Stimulated activated CD4-positive, alpha-beta T cell treated with anti-CD3 and anti-CD28 coated beads, TNF-alpha, amount 100 ng/mL, for 1 hour (primary cell): ENCODE results near the gene MATK.
"Not testable (repeated sequence)": the region's sequence is repeated elsewhere in the genome, so short reads cannot be mapped to it uniquely, and the experiment has no call there.

Source experiments
- DNase-seq, 3 donors: peaks; one replicate each; pipeline ENCODE4 v3.0.0-alpha.2; 2020; ENCODE audit warnings: low read depth in 3 of 3, low spot score in 1 of 3

The MATK gene

DNA sequence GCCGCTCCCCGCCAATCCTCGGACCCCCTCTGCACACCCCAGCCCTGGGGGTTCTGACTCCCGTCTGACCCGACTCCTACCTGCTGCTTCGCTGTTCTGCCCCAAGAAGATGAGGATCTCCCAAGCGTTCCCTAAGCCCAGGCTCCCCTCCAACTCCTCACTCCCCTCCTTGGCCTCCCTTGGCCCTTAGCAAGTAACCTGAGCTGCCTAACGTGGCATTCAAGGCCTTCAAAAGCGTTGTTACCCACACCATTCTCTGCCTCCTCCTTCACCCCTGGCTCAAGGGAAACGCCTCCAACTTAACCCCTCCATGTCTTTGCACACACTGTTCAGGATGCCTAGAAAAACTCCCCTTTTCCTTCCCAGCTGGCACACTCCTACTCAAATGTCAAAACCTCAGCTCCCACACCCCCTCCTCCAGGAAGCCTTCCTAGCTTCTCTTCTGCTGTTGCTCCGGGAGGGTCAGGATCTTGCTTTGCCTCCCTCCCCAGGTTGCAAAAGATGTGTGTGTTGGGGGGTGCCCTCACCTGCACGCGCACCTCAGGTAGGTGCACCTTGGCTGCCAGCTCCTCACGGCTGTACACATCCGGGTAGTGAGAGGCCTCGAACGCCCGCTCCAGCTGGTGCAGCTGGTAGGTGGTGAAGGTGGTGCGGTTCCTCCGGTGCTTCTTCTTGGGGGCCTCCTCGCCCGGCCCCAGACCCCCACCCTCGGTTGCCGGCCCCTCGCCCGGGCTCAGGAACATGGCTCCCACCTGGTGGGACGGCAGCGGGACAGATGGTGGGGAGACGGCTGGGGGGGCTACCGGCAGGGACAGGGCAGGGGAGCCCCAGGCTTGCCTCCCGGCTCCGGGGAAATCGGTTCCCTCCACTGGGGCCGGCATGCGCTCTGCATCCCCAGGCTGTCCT lies 14.9 kb downstream of the MATK start:
- no peak for DNase-seq

DNA sequence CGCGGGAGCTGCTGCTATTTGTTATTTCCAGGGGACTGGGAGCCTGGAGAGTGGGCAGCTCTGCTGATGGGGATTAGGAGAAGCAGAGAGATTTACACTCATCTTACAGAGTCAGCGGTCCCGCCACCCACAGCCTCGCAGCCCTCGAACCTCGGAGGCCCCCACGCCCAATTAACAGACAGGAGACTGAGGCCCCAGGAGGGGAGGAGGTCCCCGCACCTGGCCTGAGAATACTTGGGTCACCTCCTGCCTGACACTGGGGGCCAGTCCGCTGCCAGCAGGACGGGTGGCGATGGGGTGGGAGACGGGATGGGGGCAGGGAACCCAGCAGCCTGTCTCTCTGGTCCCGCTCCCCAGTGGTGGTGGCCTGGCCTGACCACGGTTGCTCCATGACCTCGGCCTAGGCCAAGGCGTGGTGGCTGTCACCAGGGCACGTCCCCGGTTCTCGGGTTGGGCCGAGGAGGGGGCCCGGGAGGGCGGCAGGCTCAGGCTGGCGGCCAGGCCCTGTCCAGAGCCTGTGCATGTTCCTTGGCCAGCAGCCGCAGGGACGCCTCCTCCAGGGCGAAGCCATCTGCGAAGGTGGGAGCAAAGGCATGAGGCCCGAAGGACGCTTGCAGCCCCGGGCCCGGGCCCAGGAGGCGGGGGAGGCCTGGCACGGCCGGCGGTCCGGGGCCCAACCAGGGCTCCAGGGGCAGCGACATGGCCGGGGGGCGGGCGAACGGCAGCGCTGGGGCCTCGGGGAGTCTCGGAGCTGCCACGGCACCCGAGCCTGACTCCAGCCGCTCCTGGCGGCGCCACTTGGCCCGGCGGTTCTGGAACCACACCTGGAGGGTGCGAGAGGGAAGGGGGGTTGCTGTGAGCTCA lies 15.8 kb downstream of the MATK start:
- DNase-seq: no peak

DNA sequence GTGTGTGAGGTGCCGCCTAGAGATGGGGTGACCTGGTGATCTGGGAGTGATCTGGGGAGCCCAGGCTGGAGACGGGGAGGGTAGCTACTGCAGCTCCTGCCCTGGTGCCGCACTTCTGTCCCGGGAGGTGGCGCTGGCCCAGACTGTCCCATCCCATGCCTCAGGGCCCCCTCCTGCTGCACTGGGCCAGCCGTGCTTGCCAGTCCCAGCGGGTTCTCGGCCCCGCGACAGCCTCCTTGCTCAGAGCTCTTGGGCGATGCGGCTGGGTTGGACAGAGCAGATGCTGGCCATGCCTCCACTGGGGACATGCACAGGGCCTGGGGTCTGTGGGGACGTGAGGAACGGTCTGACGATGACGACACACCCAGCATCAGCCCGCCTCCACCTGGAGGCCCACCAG lies 16.7 kb downstream of the MATK start:
- no peak for DNase-seq

DNA sequence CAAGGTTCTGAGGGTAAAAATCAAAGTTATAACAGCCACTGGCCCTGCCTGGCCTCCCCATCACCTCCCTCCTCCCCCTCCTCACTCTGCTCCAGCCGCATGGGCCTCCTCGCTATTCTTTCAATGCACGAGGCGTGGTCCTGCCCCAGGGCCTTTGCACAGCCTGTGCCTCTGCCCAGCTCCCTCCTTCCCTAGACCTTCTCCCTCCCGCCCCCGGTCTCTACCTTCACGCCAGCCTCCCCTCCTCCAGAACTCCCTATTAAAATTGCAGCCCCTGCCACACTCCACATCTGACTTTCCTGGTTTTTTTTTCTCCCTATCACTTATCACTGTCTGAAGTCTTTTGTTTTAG lies 17.5 kb downstream of the MATK start:
- DNase-seq: no peak

DNA sequence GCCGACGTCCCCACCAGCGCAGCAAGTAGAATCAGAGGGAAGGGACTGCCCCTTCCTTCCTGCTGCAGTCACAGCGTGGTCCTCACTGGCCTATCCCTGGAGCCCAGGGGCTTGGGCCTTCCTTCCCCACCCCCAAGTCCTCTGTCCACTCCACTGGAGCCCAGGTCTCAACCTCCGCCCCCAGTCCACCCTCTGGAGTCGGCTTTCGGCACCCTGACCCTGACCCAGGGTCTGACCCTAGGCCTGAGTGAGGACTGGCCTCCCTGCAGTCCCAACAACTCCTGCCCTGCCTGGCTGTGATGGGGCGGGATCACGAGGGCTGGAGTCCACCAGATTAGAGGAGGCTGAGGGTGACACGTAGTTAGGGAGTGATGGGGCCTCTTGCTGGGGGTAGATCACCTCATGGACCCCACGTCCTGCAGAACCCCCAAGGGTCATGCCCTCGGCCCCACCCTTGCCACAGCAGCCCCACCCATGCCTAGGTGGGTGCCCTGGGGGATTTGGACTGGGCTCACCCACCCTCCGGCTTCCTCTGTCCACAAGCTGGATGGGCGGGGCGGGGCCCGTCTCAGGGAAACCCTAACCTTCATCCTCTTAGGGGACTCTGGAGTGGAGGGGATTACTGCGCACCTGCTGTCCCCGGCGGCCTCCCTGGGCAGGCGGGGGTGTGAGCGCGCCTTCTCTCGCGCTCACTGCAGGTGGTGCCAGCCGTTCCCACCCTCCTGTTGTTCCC lies 18.0 kb downstream of the MATK start:
- no peak for DNase-seq

DNA sequence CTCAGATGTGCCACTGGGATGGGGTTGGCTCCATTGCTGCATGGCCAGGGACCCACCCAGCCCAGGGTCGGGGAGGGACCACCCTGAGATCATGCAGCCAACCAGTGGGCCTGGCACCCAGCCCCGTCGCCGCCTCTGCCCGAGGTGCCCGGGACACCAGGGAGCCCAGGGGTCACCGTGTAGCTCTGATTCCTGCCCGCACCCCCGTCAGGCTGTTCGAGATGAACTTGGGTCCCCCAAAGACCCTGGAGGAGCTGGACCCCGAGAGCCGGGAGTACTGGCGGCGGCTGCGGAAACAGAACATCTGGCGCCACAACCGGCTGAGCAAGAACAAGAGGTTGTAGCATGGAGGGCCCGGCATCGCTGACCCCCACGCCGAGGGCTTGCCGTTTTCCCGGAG lies 19.1 kb downstream of the MATK start:
- DNase-seq: no peak

DNA sequence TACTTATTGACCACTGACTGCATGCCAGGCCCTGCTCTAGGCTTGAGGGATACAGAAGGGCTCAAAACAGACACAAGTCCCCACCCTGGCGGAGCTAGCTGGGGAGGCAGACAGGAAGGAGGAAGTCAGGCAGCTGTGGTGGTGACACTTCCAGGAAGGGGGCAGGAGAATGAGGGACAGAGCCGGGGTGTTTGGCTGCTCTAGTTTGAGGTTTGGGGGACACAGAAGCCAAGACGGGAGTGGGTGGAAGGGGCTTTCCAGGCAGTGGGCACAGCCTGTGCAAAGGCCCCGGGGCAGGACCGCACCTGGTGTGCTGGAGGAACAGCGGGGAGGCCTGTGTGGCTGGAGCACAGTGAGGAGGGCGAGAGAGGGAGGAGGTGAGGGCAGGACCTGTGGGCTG lies 19.7 kb downstream of the MATK start:
- no peak for DNase-seq

DNA sequence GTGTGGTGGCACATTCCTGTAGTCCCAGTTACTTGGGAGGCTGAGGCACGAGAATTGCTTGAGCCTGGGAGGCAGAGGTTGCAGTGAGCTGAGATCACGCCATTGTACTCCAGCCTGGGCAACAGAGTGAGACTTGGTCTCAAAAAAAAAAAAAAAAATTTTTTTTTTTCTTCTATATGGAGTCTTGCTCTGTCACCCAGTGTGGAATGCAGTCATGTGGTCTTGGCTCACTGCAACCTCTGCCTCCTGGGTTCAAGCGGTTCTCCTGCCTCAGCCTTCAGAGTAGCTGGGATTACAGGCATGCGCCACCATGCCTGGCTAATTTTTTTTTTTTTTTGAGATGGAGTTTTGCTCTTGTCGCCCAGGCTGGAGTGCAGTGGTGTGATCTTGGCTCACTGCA lies 20.4 kb downstream of the MATK start:
- not testable (repeated sequence) for DNase-seq

DNA sequence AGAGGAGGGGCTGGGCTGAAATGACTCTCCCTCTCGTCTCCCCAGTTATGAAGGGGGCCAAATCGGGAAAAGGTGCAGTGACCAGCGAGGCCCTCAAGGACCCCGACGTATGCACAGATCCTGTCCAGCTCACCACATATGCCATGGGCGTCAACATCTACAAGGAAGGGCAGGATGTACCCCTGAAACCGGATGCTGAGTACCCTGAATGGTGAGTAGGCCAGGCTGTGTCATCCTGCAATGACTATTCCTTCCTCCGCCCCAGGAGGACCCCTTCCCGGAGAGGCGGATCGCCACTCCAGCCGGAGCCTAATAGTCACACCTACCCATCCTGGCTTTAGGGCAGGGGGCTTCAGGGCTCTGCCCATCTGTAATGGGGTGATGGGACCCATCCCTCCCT lies 21.1 kb downstream of the MATK start:
- no peak for DNase-seq

DNA sequence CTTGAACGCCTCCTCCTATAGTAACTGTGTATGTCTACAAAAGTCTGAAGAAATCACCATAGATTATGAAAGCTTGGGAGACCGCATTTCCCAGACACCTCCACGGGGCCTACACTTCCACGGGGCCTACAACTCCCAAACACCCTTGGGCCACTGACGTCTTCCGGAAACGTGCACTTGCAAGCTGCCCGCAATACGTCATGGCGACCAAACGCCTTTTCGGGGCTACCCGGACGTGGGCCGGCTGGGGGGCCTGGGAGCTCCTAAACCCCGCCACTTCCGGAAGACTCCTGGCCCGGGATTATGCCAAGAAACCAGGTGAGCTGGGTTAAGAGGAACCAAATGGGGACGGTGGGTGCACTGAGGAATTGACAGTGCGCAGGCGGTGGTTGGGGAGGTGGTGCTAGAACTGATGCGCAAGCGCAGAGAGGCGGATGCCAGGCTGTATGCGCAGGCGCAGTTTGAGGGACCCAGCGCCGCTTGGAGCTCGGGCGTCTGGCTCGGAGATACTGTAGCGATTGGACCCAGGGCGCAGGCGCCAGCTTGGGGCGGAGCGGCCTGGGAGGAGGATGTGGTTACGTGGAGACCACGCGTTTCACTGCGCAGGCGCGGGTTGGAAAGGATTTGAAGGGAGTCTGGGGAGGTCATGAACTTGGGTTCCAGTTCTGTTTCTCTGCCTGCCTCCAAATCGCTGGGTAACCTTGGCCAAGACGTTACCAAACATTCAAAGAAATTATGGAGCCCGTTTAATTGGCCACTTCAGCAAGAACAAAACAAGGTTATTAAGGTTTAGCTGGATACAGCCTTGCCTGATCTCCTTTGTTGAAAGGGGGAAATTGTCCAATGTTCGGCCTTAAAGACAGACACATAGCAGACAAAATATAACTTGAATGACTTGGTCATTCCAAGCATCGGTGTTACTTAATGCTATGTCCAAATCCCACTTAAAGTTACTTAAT lies 23.4 kb downstream of the MATK start, which contains the start of gene MRPL54:
Gene MRPL54, plus strand, starts transcription at position 182 of the 959 bp plus-strand sequence. Its CDS starts 19 bp downstream, at position 201.
- peak; percentile 98 to 99 (median 98) for DNase-seq

DNA sequence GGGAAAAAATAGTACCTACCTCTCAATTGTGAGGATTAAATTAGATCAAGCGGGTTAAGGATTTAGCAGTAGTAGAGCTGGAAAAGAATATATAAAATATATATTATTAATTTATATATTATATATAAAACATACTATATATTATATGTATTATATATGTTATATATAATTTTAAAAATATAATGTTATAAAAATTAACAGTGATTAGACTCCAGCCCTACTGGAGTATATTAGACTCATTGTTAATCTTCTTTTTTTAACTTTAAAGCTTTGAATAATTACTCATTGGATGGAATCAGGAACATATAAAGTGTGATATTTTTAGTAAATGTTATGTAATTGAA lies 24.1 kb downstream of the MATK start:
- DNase-seq: no peak

DNA sequence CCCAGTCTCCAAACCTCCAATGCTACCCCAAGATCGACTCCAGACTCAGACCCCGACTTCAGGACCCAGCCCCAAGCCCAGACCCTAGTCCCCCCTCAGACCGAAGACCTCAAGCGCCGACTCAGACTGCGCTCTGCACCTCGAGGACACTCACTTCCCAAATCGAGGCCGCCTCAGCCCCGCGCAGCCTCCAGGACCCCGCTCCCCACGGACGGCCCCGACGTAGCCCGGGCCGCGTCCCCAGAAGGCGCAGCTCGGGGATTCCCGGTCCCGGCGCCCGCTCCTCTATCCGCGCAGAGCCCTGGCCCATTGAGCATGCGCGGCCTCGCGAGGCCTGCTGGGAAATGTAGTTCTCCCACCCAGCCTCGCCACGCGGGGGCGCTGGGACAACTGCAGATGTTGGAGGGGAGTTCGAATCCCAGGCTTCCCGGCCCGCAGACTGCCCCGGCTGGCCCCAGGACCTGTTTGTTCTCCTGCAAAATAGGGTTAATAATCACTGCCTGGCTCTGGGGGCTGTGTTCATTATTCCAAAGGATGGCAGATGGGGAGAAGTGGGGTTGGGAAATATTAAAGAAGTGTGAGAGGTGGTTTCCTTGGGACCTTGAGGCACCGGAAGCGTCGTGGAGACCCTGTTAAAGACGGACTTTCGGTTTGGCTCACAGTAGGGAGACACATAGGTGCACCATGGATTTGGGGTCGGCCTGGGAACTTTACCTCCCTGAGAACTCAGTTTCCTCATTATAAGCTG lies 24.6 kb downstream of the MATK start, which contains the start of gene APBA3:
Gene APBA3, minus strand, starts transcription at position 311 of the 748 bp plus-strand sequence. CDS start 1,428 bp downstream, outside the sequence.
- peak; percentile 92 to 97 (median 94) for DNase-seq

DNA sequence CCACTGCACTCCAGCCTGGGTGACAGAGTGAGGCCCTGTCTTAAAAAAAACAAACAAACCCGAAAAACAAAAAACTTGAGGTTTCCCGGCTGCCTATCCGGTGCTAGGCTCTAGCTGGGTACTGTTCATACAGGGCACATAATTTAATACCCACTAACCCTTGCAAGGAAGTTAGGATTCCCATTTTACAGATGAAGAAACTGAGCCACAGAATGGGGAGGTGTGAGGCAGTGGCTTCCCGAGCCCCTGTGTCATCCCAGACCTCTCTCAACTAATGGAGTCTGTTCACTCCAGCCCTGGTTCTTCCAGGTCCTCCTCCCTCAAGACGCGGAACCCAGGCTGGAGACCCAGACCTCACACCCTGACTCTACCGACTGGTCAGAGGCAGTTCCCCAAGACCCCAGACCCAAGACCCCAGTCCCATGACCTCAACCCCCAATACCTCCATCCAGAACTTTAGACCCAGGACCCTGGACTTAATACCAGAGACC lies 25.3 kb downstream of the MATK start:
- no peak for DNase-seq

DNA sequence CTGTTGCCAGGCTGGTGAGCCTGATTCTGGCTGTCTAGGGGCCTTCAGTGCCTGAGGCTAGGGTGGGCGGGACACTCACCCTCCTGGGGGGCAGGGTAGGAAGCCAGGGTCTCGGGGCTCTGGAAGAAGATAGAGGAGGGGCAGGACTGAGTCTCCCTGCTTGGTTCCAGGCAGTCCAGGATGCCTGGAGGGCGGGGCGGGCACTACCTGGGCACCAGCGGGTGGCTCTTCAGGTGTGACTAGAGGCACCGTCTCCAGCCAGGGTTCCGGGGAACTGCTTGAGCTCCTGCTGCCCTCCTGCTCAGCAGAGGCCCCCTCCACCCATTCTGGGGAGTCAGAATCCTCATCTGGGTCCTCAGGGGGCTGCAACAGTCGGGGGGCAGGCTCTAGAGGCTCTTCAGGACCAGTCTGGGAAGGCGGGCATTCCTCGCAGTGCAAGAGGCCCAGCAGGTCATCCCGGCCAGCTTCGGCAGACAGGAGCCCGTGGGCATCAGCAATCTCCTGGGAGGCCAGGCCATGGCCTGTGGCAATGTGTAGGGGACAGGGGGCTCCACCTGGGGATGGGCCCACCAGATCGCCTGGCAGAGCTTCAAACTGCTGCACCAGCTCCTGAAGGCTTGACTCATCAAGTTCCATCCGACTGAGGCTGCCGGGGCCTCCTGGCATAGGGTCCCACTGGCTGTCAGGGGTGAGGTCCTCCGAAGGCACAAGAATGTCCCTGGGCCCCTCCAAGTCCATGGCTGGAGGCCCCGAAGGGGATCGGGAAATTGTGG lies 26.5 kb downstream of the MATK start:
- DNase-seq: no peak

DNA sequence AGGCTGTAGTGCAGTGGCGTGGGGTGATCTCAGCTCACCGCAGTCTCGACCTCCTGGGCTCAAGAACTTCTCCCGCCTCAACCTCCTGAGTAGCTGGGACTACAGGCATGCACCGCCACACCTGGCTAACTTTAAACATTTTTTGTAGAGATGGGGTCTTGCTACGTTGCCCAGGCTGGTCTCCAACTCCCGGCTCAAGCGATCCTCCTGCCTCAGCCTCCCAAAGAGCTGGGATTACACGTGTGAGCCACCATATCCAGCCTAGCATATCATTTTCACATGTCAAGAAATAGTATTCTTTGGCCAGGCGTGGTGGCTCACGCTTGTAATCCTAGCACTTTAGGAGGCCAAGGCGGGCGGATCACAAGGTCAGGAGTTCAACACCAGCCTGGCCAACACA lies 27.9 kb downstream of the MATK start:
- DNase-seq: not testable (repeated sequence)

DNA sequence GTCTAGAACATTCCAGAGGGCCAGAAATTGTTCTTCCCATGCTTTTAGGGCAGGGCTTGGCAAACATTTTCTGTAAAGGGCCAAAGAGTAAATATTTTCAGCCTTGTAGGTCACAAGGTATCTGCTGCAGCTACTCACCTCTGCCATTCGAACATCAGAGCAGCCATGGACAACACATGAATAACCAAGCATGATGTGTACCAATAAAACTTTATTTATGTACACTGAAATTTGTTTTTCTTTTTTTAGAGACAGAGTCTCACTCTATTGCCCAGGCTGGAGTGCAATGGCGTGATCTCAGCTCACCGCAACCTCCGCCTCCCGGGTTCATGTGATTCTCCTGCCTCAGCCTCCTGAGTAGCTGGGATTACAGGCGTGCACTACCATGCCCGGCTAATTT lies 28.5 kb downstream of the MATK start:
- DNase-seq: not testable (repeated sequence)

DNA sequence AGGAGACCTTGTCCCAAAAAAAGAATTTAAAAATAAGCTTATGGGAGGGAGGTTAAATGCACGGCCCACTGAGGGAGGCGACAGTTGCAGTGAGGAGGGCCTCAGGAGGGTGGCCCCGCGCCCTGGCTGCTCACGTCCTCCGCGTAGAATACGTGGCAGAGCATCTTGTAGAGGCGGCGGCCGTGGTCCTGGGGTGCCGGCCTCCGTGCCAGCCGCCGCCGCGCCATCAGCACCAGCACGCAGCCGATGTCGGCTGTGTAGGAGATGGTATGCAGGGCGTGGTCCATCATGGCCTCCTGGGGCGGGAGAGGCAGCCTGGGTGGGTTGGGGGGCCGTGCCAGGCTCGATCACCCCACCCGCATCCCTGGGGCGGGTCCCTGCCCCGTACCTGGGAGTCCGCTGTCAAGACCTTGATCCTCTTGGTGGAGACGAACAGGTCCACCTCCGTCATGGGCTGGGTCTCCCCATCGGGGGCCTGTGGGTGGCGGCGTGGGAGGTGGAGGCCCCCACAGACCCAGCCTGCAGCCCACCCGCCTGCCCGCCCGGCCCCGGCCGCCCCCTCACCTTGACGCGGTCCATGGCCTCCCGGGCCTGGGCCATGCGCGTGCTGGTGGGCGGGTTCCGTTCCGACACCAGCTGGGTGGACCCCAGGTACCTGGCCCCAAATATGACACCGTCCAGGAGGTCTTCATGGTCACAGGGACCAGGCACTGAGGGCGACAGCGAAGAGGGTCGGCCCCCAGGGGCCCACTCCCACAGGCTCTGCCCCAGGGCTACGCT lies 32.4 kb downstream of the MATK start:
- DNase-seq: no peak

DNA sequence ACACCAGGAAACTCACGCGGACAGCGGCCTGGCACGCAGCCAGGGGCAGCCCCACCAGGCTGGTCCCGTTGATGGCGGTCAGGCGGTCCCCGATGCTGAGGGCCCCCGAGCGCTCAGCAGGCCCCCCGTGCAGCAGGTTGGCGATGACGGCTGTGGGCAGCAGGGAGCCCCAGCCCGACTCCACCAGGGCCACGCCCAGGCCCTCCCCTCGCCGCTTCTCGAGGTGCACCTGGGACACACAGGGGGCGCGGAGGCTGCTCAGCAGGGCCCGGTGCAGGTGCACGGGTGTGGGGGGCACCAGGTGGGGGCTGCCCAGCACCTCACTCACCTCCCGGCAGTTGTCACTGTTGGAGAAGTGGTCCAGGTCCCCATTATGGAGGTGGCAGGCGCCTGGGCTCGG lies 33.7 kb downstream of the MATK start:
- DNase-seq: no peak
